ENCODE data around the gene MNX1. TPM values are rescaled to one million over a fixed set of nuclear protein-coding genes. Genes with fewer than 3 reads are reported as not detected.

The MNX1 gene
- total and polyA plus RNA-seq, 9 donors: not detected

DNA sequence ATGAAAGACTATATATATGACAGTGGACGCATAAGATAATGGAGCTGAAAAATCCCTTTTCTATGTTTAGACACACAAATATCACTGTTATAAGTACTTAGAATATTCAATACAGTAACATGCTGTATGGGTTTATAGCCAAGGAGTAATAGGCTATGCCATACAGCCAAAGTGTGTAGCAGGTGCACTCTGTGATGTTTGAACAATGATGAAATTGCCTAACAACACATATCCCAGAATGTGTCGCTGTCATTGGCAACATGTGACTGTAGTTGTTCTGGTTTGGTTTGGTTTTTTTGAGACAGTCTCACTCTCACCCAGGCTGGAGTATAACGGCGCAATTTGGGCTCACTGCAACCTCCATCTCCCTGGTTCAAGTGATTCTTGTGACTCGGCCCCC lies 34.8 kb downstream of the MNX1 start:
- 95 to 97% (median 96%) methylated on average over 5 of the region's 5 CpGs for WGBS, 3 donors
- no peaks in the 10 kb centered on the region for H3K9me3 ChIP-seq
- no peaks in the 10 kb centered on the region for H3K4me1 ChIP-seq (ENCODE audit: insufficient read depth)
- DNase-seq: no peak
- no peak overlapping the region for H3K4me3 ChIP-seq
- no peak overlapping the region for H3K27ac ChIP-seq
- no peaks in the 10 kb centered on the region for H3K27me3 ChIP-seq
- H3K36me3 ChIP-seq: no peaks in the 10 kb centered on the region
- intact Hi-C loops (cut with DNase I): loop anchor here in 1 of 4 donors (10.0 kb wide), 1 partner anchor 299 kb away; no protein-coding TSS in a partner anchor
- TF ChIP-seq POLR2A (IDR thresholded peaks at IDR 0.05): no peak
- TF ChIP-seq, protein P1, sequence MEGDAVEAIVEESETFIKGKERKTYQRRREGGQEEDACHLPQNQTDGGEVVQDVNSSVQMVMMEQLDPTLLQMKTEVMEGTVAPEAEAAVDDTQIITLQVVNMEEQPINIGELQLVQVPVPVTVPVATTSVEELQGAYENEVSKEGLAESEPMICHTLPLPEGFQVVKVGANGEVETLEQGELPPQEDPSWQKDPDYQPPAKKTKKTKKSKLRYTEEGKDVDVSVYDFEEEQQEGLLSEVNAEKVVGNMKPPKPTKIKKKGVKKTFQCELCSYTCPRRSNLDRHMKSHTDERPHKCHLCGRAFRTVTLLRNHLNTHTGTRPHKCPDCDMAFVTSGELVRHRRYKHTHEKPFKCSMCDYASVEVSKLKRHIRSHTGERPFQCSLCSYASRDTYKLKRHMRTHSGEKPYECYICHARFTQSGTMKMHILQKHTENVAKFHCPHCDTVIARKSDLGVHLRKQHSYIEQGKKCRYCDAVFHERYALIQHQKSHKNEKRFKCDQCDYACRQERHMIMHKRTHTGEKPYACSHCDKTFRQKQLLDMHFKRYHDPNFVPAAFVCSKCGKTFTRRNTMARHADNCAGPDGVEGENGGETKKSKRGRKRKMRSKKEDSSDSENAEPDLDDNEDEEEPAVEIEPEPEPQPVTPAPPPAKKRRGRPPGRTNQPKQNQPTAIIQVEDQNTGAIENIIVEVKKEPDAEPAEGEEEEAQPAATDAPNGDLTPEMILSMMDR (IDR thresholded peaks at IDR 0.05): no peak

DNA sequence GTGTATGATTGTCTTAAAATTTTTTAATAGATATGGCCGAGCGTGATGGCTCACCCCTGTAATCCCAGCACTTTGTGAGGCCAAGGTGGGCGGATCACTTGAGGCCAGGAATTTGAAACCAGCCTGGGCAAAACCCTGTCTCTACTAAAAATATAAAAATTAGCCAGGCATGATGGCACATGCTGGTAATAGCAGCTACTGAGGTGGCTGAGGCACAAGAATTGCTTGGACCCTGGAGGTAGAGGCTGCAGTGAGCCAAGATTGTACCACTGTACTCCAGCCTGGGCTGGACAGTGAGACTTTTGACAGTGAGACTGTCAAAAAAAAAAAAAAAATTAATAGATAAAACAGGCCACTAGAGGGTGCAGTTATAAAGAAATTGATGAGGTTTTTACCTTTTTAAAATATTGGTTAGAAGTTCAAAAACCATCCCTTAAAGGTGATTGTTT lies 40.5 kb downstream of the MNX1 start:
- no peaks in the 10 kb centered on the region for H3K27me3 ChIP-seq
- H3K4me1 ChIP-seq (ENCODE audit: insufficient read depth): no peaks in the 10 kb centered on the region
- H3K27ac ChIP-seq: no peak overlapping the region
- intact Hi-C loops (cut with DNase I): loop anchor here in 2 of 4 donors (5.0 to 10.0 kb wide), 2 partner anchors 302 to 305 kb away; no protein-coding TSS in a partner anchor
- WGBS, 3 donors: 48 to 52% (median 50%) methylated on average over 3 of the region's 3 CpGs
- no peaks in the 10 kb centered on the region for H3K9me3 ChIP-seq
- no peaks in the 10 kb centered on the region for H3K36me3 ChIP-seq
- no peak for DNase-seq
- TF ChIP-seq EP300 (IDR thresholded peaks at IDR 0.05) (no peak), POLR2A (IDR thresholded peaks at IDR 0.05) (no peak)
- TF ChIP-seq, protein P1 (IDR thresholded peaks at IDR 0.05): no peak
- no peak overlapping the region for H3K4me3 ChIP-seq

DNA sequence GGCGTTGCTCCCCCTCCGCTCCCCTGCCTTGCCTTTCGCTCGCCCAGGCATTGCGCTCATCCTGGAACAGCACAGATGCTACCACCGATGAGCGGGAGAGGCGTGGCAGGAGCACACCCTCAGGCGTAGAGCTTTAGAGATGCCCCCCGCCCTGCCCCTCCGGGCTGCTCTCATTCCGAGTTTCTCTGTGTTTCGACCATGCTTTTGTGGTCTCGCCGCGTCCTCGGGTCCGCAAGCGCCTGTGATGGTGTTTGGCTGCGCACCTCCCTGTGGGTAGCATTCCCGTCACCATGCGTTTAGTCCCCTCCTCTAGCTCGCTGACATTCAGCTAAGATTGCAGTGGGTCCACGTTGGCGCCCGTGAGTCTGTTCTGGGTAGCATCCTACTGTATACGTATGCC lies 42.3 kb downstream of the MNX1 start:
- Histone ChIP-seq H3K36me3 (no peaks in the 10 kb centered on the region), H3K27me3 (no peaks in the 10 kb centered on the region), H3K9me3 (no peaks in the 10 kb centered on the region), H3K27ac (no peak overlapping the region), H3K4me3 (no peak overlapping the region), H3K4me1 (ENCODE audit: insufficient read depth) (no peaks in the 10 kb centered on the region)
- TF ChIP-seq EP300 (IDR thresholded peaks at IDR 0.05): no peak
- TF ChIP-seq POLR2A (IDR thresholded peaks at IDR 0.05): no peak
- TF ChIP-seq, protein P1 (IDR thresholded peaks at IDR 0.05): no peak
- no peak for DNase-seq
- 91 to 94% (median 91%) methylated on average over 27 of the region's 27 CpGs for WGBS, 3 donors
- intact Hi-C loops (cut with DNase I): no loop called here

DNA sequence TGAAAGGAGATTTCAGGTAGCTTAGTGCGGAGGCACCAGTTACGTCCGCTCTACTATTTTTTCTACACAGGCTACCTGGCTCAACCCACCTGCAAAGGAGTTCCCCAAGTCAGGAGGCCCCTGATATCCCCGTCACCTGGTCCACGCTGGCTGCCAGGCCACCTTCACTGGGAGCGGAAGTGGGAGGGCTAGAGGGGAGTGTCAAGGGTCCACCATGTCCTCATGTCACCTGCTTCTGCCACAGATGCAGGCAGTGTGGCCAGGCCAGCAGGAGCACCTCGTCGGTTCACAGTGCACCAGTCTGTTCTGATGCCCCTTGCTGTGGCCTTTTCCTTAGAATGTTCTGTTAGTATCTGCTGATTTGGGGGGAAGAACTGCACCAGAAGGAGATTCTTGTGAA lies 44.1 kb downstream of the MNX1 start:
- no peaks in the 10 kb centered on the region for H3K36me3 ChIP-seq
- H3K9me3 ChIP-seq: no peaks in the 10 kb centered on the region
- no peak overlapping the region for H3K27ac ChIP-seq
- 91 to 96% (median 95%) methylated on average over 8 of the region's 8 CpGs for WGBS, 3 donors
- TF ChIP-seq POLR2A (IDR thresholded peaks at IDR 0.05) (no peak), EP300 (IDR thresholded peaks at IDR 0.05) (no peak)
- TF ChIP-seq, protein P1 (IDR thresholded peaks at IDR 0.05): no peak
- intact Hi-C loops (cut with DNase I): no loop called here
- no peak overlapping the region for H3K4me3 ChIP-seq
- DNase-seq: no peak
- H3K4me1 ChIP-seq (ENCODE audit: insufficient read depth): no peaks in the 10 kb centered on the region
- no peaks in the 10 kb centered on the region for H3K27me3 ChIP-seq
